D341Med (cell line): ENCODE data around the gene RNLS.
"Not testable (repeated sequence)": the region's sequence is repeated elsewhere in the genome, so short reads cannot be mapped to it uniquely, and the experiment has no call there.

Experiments used
- DNase-seq: peaks from one replicate; pipeline ENCODE4 v3.0.0; 2012; ENCODE audit warnings: low spot score

RNLS gene

GRCh38 chr10:88343761-88344484 lies 239.2 kb downstream of the RNLS start:
- no peak for DNase-seq

GRCh38 chr10:88342733-88343310 lies 240.3 kb downstream of the RNLS start:
- no peak for DNase-seq

DNA sequence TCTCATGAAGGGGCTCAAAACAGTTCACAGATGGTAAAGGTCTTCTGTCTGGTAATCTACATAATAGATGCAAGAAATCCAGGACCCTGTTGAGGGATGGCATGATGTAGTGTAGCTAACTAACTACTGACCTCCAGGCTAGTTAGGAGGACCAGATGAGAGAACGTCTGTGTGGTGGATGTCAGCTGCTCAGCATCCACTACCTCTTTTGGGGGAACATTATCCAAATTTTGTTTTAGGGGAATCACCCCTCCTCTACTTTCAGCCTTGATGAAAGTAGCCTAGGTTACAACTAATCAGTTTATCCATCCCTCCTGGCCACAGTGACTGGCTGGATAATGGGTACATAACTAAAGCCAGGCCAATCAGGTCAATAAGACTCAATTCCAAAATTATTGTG lies 246.0 kb downstream of the RNLS start:
- no peak for DNase-seq

DNA sequence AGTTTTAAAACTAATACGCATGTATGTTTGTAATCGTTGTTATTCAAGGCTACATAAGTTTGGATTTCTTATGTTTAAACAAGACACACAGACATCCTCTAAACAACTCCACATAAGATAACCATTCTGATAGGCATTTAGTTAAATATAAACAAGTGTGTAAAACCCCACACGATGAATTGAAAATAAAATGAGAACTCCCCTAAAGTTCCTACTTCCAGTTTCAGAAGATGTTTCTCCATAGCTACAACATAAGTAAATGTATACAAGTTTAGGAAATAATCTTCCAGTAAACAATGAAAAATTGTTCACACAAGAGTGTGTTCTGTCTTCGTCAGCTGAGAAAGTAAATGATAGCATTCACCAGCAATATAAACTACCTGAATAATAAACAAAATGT lies 246.8 kb downstream of the RNLS start:
- no peak for DNase-seq

DNA sequence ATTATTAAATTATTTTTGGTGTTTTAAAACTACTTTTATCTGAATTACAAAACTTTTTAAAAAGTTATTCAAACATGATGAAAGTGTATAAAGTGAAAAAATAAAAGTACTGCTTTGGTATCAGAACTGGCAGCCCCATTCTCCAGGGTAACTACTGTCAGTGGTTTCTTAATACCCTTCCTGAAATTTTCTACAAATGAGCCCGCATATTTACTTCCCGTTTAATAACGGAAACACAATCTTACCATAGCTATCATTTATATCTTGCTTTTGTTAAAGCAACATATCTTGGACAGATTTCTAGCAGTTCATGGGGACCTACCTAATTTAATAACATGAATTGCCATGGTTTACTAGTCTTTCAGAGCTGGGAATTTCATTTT lies 249.9 kb downstream of the RNLS start:
- DNase-seq, result no peak

GRCh38 chr10:88332503-88333247 lies 250.4 kb downstream of the RNLS start:
- no peak for DNase-seq

DNA sequence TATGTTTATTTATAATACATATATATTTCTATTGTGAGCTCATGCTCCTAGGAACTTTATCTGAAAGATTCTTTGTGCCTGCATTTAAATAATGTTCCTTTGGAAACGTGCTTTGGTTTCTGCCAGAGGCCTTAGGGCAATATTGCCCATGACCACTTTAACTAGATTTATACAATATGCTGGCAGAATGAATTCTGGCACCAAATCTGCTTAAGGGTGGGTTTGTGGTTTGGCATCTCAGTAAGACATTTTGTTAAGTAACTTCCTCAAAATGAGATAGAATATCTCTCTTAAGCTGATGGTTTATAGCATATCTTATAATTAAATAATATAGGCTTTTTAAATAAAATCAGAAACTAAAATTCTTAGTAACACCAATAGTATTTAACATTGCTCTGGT lies 252.9 kb downstream of the RNLS start:
- no peak for DNase-seq

DNA sequence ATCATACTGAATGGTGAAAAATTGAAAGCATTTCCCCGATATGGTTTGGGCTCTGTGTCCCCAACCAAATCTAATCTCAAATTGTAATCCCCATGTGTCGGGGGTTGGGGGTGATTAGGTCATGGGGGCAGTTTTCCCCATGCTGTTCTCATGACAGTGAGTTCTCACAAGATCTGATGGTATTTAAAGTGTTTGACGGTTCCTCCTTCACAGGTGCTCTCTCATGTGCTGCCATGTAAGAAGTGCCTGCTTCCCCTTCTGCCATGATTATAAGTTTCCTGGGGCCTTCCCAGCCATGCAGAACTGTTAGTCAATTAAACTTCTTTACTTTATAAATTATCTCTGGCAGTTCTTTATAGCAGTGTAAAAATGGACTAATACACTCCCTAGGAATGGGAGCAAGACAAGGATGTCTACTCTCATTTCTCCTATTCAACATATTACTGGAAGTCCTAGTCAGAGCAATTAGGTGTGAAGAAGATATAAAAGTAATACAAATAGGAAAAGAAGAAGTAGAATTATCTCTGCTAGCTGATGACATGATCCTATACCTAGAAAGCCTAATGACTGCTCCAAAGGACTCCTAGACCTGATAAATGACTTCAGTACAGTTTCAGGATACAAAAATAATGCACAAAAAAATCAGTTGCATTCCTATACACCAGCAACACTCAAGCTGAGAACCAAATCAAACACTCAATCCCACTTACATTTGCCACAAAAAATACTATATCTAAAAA lies 260.6 kb downstream of the RNLS start:
- no peak for DNase-seq

DNA sequence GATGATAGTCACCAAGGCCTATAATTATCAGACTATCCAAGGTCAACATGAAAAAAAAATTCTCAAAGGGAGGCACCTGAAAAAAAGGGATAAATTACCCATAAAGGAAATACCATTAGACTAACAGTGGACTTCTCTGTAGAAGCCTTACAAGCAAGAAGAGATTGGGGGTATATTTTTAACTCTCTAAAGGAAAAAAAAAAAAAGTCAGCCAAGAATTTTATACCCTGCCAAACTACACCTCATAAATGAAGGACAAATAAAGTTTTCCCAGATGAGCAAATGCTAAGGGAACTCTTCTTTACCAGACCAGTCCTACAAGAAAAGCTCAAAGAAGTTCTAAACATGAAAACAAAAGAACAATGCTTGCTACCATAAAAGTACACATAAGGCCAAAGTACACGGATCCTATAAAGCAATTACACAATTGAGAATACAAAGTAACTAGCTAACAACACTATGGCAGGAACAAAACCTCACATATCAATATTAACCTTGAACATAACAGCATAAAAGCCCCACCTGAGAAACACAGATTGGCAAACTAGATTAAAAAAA lies 263.1 kb downstream of the RNLS start:
- no peak for DNase-seq

DNA sequence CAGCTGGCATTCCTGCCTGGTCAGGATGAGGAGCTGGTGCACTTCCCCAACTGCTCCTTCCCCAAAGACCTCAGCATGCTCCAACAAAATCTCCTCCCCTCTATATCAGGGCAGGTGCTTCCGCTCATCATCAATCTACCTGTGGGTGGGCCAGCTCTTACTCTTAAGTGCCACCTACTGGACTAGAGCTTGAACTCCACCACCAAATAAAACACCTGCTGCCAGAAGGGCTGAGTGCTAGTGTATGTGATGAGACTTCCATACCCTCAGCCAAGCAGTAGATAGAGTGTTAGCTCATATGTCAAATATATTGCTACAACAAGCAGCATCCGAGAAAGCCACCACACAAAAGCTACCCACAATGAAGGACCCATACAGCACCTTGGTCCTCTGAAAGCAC lies 264.3 kb downstream of the RNLS start:
- no peak for DNase-seq

DNA sequence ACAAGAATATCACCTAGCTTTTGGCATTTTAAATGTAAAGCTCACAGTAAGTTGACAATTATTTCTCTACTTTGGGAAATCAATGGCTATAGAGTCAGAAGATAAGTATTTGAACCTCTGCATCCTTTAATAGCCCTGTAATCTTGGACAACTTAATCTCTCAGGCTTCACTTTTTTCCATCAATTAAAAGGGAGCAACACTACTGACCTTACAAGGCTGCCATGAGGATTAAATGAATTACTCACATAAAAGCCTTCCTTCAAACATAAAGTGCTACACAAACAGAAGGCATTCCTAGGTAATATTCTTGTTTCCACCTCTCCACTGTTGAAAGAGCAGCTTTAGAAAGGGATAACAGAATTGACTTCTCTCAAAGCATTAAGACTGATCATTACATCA lies 266.0 kb downstream of the RNLS start:
- DNase-seq, result no peak

DNA sequence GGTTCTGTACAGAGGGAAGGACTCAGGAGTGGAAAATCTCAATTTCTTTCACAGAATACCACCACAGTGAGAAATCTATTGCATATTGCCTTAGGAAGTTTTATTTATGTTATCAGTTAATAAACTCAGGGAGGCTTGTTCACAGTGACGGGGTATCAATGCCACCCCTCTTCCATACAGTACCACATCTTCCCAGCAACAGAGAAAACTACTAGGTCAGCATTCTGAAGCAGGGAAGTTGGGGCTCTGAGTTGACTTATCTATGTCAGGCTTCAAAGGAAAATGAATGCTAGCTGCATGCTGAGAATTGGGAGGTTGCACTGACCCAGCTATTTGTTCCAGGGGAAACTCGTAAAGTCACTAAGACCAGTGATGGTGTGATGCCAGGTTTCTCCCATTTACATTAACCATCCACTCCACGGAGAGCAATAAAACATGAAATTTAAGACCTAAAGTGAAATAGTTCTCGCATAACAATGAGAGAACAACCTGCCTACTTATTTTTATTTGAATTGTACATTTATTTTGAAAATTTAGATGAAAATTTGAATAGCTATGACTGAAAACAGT lies 266.7 kb downstream of the RNLS start:
- no peak for DNase-seq

DNA sequence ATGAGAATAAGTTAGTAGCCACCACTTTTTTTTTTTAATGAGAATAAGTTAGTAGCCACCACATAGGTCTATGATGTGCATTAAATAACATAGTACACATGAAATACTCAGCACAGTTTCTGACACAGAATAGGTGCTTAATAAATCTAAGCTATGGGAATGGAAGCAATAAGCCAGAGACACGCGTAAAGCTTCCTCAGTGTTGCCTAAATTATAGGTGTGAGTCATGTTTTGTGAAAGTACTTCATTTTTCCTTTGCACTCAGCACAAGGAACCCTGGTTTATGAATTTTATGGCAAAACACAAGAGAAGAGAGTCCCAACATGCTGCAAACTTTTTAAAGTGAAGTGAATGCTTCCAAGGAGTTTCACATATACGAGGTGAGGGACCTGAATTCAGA lies 267.4 kb downstream of the RNLS start:
- DNase-seq, result no peak

DNA sequence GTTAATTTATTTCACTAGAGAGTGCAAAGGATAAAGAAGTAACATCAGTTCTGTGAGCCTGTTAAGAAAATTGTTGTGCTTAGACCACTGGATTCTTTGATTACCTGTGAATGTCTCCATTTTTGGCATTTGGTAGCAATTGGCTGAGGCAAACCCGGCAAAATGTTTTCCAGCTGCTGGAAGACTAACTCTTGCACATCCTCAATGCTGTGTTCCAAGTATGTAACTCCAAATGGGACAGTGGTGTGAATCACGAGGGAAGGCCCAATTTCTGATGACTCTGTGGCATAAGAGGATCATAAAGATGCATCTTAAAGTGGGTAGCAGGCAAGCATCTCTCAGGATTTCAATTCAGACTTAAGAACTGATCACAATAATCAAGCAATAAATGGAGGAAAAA lies 268.8 kb downstream of the RNLS start:
- no peak for DNase-seq

GRCh38 chr10:88313878-88314277 lies 269.2 kb downstream of the RNLS start:
- no peak for DNase-seq

GRCh38 chr10:88312855-88313254 lies 270.3 kb downstream of the RNLS start:
- no peak for DNase-seq

- no peak for DNase-seq
Measured at GRCh38 chr10:88311264-88311663, 271.9 kb downstream of the RNLS start.

DNA sequence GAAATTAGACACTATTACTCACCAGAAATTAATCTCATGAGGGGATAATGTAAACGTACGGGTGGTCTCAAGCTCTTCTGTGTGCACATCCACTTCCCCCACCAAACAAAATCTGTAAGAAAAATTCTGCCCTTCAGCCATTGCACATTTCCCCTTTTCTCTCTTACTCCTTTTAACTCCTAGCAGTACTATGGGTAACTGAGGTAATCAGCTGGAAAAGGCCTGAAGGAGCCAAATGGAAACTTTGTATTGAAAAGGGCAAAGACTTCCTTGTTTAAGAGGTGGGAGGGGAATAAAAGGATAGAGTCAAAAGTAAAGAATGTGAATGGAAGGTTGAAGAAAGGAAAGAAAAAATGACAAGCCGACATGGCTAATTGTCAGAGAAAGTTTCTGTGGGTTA lies 273.8 kb downstream of the RNLS start:
- no peak for DNase-seq

DNA sequence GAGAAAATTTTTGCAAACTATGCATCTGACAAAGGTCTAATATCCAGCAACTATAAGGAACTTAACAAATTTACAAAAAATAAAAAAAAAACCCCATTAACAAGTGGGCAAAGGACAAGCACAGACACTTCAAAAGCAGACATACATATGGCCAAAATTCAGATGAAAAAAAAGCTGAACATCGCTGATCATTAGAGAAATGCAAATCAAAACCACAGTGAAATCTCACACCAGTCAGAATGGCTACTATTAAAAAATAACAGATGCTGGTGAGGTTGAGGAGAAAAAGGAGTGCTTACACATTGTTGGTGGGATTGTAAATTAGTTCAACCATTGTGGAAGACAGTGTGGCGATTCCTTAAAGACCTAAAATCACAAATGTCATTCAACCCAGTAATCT lies 274.8 kb downstream of the RNLS start:
- not testable (repeated sequence) for DNase-seq

- DNase-seq, result no peak
Measured at GRCh38 chr10:88299787-88300186, 283.3 kb downstream of the RNLS start.

- no peak for DNase-seq
Measured at GRCh38 chr10:88297103-88297502, 286.0 kb downstream of the RNLS start.

- DNase-seq, result no peak
Measured at GRCh38 chr10:88293651-88294230, 289.4 kb downstream of the RNLS start.
